Natural killer cell (primary cell): ENCODE results near the gene ZNF43. TPM values are rescaled to one million over a fixed set of nuclear protein-coding genes. Genes with fewer than 3 reads are reported as not detected.
"Not testable (repeated sequence)": the region's sequence is repeated elsewhere in the genome, so short reads cannot be mapped to it uniquely, and the experiment has no call there.

ENCODE experiments used
- ATAC-seq, 3 donors: fragments of 150-1000 bp in 2 of 3; fragments of 200-7000 bp in 1 of 3; cut with Tn5 transposase; 1 replicate in 1 of 3; 2 replicates in 2 of 3; pipeline ENCODE4 v1.10.0; 2021; ENCODE audit warnings: mild to moderate bottlenecking in 2 of 3, moderate library complexity in 2 of 3
- DNase-seq, 2 donors: peaks; one replicate each; pipeline versions ENCODE4 v3.0.0 to v3.0.0-alpha.2; 2013 to 2021; ENCODE audit warnings: mixed read lengths in 1 of 2
- H3K27ac ChIP-seq: one replicate; pipeline ENCODE4 v1.5.1; 2013; ENCODE audit warnings: mild to moderate bottlenecking, low read length
- H3K27me3 ChIP-seq: one replicate; pipeline ENCODE4 v1.6.1; 2013; ENCODE audit warnings: low read length; ENCODE audit not compliant: control insufficient read depth, insufficient read depth
- H3K36me3 ChIP-seq: one replicate; pipeline ENCODE4 v1.6.1; 2013; ENCODE audit warnings: low read length; ENCODE audit not compliant: control insufficient read depth, insufficient read depth
- H3K4me1 ChIP-seq: one replicate; pipeline ENCODE4 v1.6.1; 2013; ENCODE audit warnings: low read length; ENCODE audit not compliant: control insufficient read depth, insufficient read depth
- H3K4me3 ChIP-seq: one replicate; pipeline ENCODE4 v1.5.1; 2013; ENCODE audit warnings: low read length
- H3K9me3 ChIP-seq: one replicate; pipeline ENCODE4 v1.6.1; 2013; ENCODE audit warnings: low read length; ENCODE audit not compliant: control insufficient read depth, insufficient read depth
- H3K27ac Mint-ChIP-seq, 2 donors: one replicate each; pipeline ENCODE4 v1.8.0; 2022; ENCODE audit warnings: mild to moderate bottlenecking in 2 of 2, mixed read lengths in 2 of 2, moderate library complexity in 1 of 2
- H3K27me3 Mint-ChIP-seq, 2 donors: one replicate each; pipeline ENCODE4 v1.8.0; 2022; ENCODE audit warnings: low read depth in 2 of 2, mixed read lengths in 2 of 2
- H3K36me3 Mint-ChIP-seq: one replicate; pipeline ENCODE4 v1.8.0; 2022; ENCODE audit warnings: mixed read lengths
- H3K4me1 Mint-ChIP-seq, 2 donors: one replicate each; pipeline ENCODE4 v1.8.0; 2022; ENCODE audit warnings: mixed read lengths in 2 of 2
- H3K4me3 Mint-ChIP-seq: one replicate; pipeline ENCODE4 v1.8.0; 2022; ENCODE audit warnings: mild to moderate bottlenecking, moderate library complexity, mixed read lengths
- H3K9me3 Mint-ChIP-seq, 2 donors: one replicate each; pipeline ENCODE4 v1.8.0; 2022; ENCODE audit warnings: mixed read lengths in 2 of 2
- CTCF ChIP-seq: fragments of 200-600 bp; IDR thresholded peaks from one replicate; pipeline ENCODE4 v1.8.0; 2022; ENCODE audit warnings: antibody characterized with exemption
- WGBS: methylation state at CpG from one replicate; pipeline ENCODE4 v1.1.7; 2013; ENCODE audit warnings: missing lambda C conversion rate; ENCODE audit not compliant: insufficient coverage; 5-methylcytosine and 5-hydroxymethylcytosine counted together
- intact Hi-C: fragments of 100-400 bp; cut with micrococcal nuclease; formaldehyde crosslinking; loops from one replicate; pipeline ENCODE4 v1.14.2; 2022
- total RNA-seq, 4 donors: library from RNA; stranded (reverse); fragments of 120-200 nt in 1 of 4; gene quantifications; one replicate each; pipeline versions ENCODE4 v1.2.3 to v1.2.4, GENCODE V29; 2013 to 2022

Gene ZNF43
- total RNA-seq, 3 donors from 2014 or later (not counting 1 experiment from before 2014, with no cell fraction given): 21.6 to 36.8 (median 31.0) TPM

- Histone ChIP-seq H3K27me3 (no peaks in the 10 kb centered on the region), H3K4me3 (no peak overlapping the region)
- no peaks in the 10 kb centered on the region for H3K27me3 Mint-ChIP-seq
Measured at GRCh38 chr19:21823224-21823623, 12.8 kb downstream of the ZNF43 start.

GRCh38 chr19:21812448-21812847 is 23.5 kb downstream of the ZNF43 start:
- TF ChIP-seq CTCF: no peak
- H3K27me3 ChIP-seq: no peaks in the 10 kb centered on the region
- Mint-ChIP-seq H3K36me3 (peaks cover 55% of the 10 kb centered on the region), H3K27me3 (no peaks in the 10 kb centered on the region), H3K9me3 (peaks cover 0 to 3% of the 10 kb centered on the region in 2 donors), H3K4me1 (no peaks in the 10 kb centered on the region), H3K27ac (no peak overlapping the region), H3K4me3 (no peak overlapping the region)
- peaks cover 72% of the 10 kb centered on the region for H3K36me3 ChIP-seq
- H3K27ac ChIP-seq: no peak overlapping the region
- intact Hi-C loops: no loop called here
- H3K4me3 ChIP-seq: no peak overlapping the region
- 94% methylated on average over 4 of the region's 4 CpGs for WGBS
- H3K4me1 ChIP-seq: no peaks in the 10 kb centered on the region
- H3K9me3 ChIP-seq: peaks cover 44% of the 10 kb centered on the region
- no peak for ATAC-seq
- no peak for DNase-seq

More at GRCh38 chr19:21823224-21823623, 12.8 kb downstream of the ZNF43 start:
- intact Hi-C loops: no loop called here
- H3K36me3 Mint-ChIP-seq: peaks cover 19% of the 10 kb centered on the region
- Histone ChIP-seq H3K27ac (no peak overlapping the region), H3K4me1 (no peaks in the 10 kb centered on the region), H3K36me3 (peaks cover 12% of the 10 kb centered on the region), H3K9me3 (peaks cover 13% of the 10 kb centered on the region)
- peaks cover 0 to 5% of the 10 kb centered on the region in 2 donors for H3K9me3 Mint-ChIP-seq
- TF ChIP-seq CTCF: no peak
- H3K4me3 Mint-ChIP-seq: no peak overlapping the region
- H3K4me1 Mint-ChIP-seq: peaks cover 11 to 28% of the 10 kb centered on the region in 2 donors
- DNase-seq (no peak), ATAC-seq (no peak)
- 90% methylated on average over 2 of the region's 4 CpGs for WGBS
- H3K27ac Mint-ChIP-seq: no peak overlapping the region

GRCh38 chr19:21808400-21809000 is 27.5 kb downstream of the ZNF43 start:
- H3K4me3 ChIP-seq, H3K27me3 ChIP-seq, H3K4me3 Mint-ChIP-seq, H3K27ac ChIP-seq, H3K27ac Mint-ChIP-seq, H3K27me3 Mint-ChIP-seq, H3K9me3 Mint-ChIP-seq, ATAC-seq, H3K4me1 ChIP-seq, DNase-seq, intact Hi-C loops, H3K4me1 Mint-ChIP-seq: not testable (repeated sequence)
- Histone ChIP-seq H3K36me3 (peaks cover 43% of the 10 kb centered on the region), H3K9me3 (peaks cover 39% of the 10 kb centered on the region)
- 100% methylated on average over 2 of the region's 3 CpGs for WGBS
- peaks cover 43% of the 10 kb centered on the region for H3K36me3 Mint-ChIP-seq

GRCh38 chr19:21789466-21790085 is 46.4 kb downstream of the ZNF43 start:
- H3K36me3 Mint-ChIP-seq: no peaks in the 10 kb centered on the region
- Histone ChIP-seq H3K27me3 (no peaks in the 10 kb centered on the region), H3K36me3 (no peaks in the 10 kb centered on the region), H3K9me3 (no peaks in the 10 kb centered on the region), H3K4me3 (no peak overlapping the region), H3K4me1 (no peaks in the 10 kb centered on the region), H3K27ac (no peak overlapping the region)
- WGBS: 87% methylated on average over 5 of the region's 5 CpGs
- no peak for TF ChIP-seq CTCF
- intact Hi-C loops: no loop called here
- H3K9me3 Mint-ChIP-seq: peaks cover 4 to 7% of the 10 kb centered on the region in 2 donors
- H3K4me1 Mint-ChIP-seq: no peaks in the 10 kb centered on the region
- ATAC-seq (no peak), DNase-seq (no peak)
- no peaks in the 10 kb centered on the region for H3K27me3 Mint-ChIP-seq
- H3K27ac Mint-ChIP-seq: no peak overlapping the region
- H3K4me3 Mint-ChIP-seq: no peak overlapping the region
